Measurements from ENCODE around the gene PSME1. TPM values are rescaled to one million over a fixed set of nuclear protein-coding genes. Genes with fewer than 3 reads are reported as not detected.
A peak's percentile ranks its signal among the peaks of the same experiment; 100 is the strongest.

Gene PSME1
- total and polyA plus RNA-seq, 2 of the 13 experiments (the other 11 are each of a cell fraction or from before 2014, with no cell fraction given): 159 to 608 TPM

GRCh38 chr14:24141097-24141880, 5.3 kb downstream of the PSME1 start, which contains the start of gene EMC9 (continued):
- TF ChIP-seq, protein P1, sequence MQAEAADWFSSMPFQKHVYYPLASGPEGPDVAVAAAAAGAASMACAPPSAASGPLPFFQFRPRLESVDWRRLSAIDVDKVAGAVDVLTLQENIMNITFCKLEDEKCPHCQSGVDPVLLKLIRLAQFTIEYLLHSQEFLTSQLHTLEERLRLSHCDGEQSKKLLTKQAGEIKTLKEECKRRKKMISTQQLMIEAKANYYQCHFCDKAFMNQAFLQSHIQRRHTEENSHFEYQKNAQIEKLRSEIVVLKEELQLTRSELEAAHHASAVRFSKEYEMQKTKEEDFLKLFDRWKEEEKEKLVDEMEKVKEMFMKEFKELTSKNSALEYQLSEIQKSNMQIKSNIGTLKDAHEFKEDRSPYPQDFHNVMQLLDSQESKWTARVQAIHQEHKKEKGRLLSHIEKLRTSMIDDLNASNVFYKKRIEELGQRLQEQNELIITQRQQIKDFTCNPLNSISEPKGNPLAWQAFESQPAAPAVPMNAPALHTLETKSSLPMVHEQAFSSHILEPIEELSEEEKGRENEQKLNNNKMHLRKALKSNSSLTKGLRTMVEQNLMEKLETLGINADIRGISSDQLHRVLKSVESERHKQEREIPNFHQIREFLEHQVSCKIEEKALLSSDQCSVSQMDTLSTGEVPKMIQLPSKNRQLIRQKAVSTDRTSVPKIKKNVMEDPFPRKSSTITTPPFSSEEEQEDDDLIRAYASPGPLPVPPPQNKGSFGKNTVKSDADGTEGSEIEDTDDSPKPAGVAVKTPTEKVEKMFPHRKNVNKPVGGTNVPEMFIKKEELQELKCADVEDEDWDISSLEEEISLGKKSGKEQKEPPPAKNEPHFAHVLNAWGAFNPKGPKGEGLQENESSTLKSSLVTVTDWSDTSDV (CRISPR knock-in tag; IDR thresholded peaks at IDR 0.05): no peak
- TF ChIP-seq HDAC1 (CRISPR knock-in tag; IDR thresholded peaks at IDR 0.05) (no peak), ZNF331 (CRISPR knock-in tag; IDR thresholded peaks at IDR 0.05) (peak; percentile 89), HDAC2 (CRISPR knock-in tag; IDR thresholded peaks at IDR 0.05) (0 out of 2 replicates have a peak, but pooled peaks have one; percentile 95), FOXO1 (CRISPR knock-in tag; IDR thresholded peaks at IDR 0.05) (peak; percentile 29; the same call in 1 of the 2 replicates), KDM2A (CRISPR knock-in tag; IDR thresholded peaks at IDR 0.05; ENCODE audit: borderline replicate concordance, low read depth) (peak; percentile 96), ZSCAN9 (CRISPR knock-in tag; IDR thresholded peaks at IDR 0.05; ENCODE audit: borderline replicate concordance) (peak; percentile 69; the same call in 1 of the 2 replicates), ZNF772 (CRISPR knock-in tag; IDR thresholded peaks at IDR 0.05) (peak; percentile 97), IKZF1 (IDR thresholded peaks at IDR 0.05) (no peak), ZUFSP (CRISPR knock-in tag; IDR thresholded peaks at IDR 0.05; ENCODE audit: borderline replicate concordance) (no peak), CCAR2 (optimal IDR thresholded peaks at IDR 0.05; ENCODE audit: low read depth, low read length) (peak; percentile 27), ZNF510 (CRISPR knock-in tag; IDR thresholded peaks at IDR 0.05; ENCODE audit: low read depth) (no peak; the same call in none of the 2 replicates), ZNF441 (CRISPR knock-in tag; IDR thresholded peaks at IDR 0.05; ENCODE audit: borderline replicate concordance) (peak; percentile 82), ZBTB1 (CRISPR knock-in tag; IDR thresholded peaks at IDR 0.05; ENCODE audit: borderline replicate concordance) (no peak)
- TF ChIP-seq, protein P2, sequence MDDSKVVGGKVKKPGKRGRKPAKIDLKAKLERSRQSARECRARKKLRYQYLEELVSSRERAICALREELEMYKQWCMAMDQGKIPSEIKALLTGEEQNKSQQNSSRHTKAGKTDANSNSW (CRISPR knock-in tag; IDR thresholded peaks at IDR 0.05; ENCODE audit: borderline replicate concordance): peak; percentile 90; the same call in 1 of the 2 replicates
- TF ChIP-seq, protein P3, sequence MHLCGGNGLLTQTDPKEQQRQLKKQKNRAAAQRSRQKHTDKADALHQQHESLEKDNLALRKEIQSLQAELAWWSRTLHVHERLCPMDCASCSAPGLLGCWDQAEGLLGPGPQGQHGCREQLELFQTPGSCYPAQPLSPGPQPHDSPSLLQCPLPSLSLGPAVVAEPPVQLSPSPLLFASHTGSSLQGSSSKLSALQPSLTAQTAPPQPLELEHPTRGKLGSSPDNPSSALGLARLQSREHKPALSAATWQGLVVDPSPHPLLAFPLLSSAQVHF (CRISPR knock-in tag; IDR thresholded peaks at IDR 0.05): no peak
- TF ChIP-seq, protein P4, sequence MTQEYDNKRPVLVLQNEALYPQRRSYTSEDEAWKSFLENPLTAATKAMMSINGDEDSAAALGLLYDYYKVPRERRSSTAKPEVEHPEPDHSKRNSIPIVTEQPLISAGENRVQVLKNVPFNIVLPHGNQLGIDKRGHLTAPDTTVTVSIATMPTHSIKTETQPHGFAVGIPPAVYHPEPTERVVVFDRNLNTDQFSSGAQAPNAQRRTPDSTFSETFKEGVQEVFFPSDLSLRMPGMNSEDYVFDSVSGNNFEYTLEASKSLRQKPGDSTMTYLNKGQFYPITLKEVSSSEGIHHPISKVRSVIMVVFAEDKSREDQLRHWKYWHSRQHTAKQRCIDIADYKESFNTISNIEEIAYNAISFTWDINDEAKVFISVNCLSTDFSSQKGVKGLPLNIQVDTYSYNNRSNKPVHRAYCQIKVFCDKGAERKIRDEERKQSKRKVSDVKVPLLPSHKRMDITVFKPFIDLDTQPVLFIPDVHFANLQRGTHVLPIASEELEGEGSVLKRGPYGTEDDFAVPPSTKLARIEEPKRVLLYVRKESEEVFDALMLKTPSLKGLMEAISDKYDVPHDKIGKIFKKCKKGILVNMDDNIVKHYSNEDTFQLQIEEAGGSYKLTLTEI (CRISPR knock-in tag; conservative IDR thresholded peaks at IDR 0.05): no peak
- TF ChIP-seq, protein P5, sequence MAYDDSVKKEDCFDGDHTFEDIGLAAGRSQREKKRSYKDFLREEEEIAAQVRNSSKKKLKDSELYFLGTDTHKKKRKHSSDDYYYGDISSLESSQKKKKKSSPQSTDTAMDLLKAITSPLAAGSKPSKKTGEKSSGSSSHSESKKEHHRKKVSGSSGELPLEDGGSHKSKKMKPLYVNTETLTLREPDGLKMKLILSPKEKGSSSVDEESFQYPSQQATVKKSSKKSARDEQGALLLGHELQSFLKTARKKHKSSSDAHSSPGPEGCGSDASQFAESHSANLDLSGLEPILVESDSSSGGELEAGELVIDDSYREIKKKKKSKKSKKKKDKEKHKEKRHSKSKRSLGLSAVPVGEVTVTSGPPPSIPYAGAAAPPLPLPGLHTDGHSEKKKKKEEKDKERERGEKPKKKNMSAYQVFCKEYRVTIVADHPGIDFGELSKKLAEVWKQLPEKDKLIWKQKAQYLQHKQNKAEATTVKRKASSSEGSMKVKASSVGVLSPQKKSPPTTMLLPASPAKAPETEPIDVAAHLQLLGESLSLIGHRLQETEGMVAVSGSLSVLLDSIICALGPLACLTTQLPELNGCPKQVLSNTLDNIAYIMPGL (CRISPR knock-in tag; IDR thresholded peaks at IDR 0.05; ENCODE audit: borderline replicate concordance in 1 of 2, low read depth in 1 of 2): peak; percentile 89 to 98

Data from HepG2 (cell line).